GM19463 (cell line): ENCODE results near the gene KIF25.

Experiments used
- ATAC-seq: cut with Tn5 transposase; IDR thresholded peaks from one replicate; pipeline ENCODE4 v1.9.1; 2021; ENCODE audit warnings: mild to moderate bottlenecking, moderate library complexity; ENCODE audit not compliant: unreplicated experiment

The KIF25 gene

GRCh38 chr6:168048724-168049025 lies 51.2 kb downstream of the KIF25 start:
- ATAC-seq = no peak

GRCh38 chr6:168049277-168049676 lies 51.8 kb downstream of the KIF25 start:
- no peak for ATAC-seq

- ATAC-seq = no peak
Measured at GRCh38 chr6:168049706-168050224, 52.3 kb downstream of the KIF25 start.

- no peak for ATAC-seq
Measured at GRCh38 chr6:168050225-168050880, 52.9 kb downstream of the KIF25 start.

GRCh38 chr6:168050881-168051586 lies 53.6 kb downstream of the KIF25 start:
- ATAC-seq = no peak

- no peak for ATAC-seq
Measured at GRCh38 chr6:168051648-168052047, 54.2 kb downstream of the KIF25 start.

GRCh38 chr6:168052291-168052891 lies 54.9 kb downstream of the KIF25 start:
- no peak for ATAC-seq

GRCh38 chr6:168053086-168053956 lies 55.9 kb downstream of the KIF25 start:
- no peak for ATAC-seq

- no peak for ATAC-seq
Measured at GRCh38 chr6:168053957-168054471, 56.5 kb downstream of the KIF25 start.

GRCh38 chr6:168054765-168055560 lies 57.5 kb downstream of the KIF25 start:
- no peak for ATAC-seq

- no peak for ATAC-seq
Measured at GRCh38 chr6:168055696-168056489, 58.4 kb downstream of the KIF25 start.

- ATAC-seq = no peak
Measured at GRCh38 chr6:168056892-168057527, 59.5 kb downstream of the KIF25 start.

GRCh38 chr6:168057836-168058235 lies 60.4 kb downstream of the KIF25 start:
- no peak for ATAC-seq

GRCh38 chr6:168058691-168059551 lies 61.5 kb downstream of the KIF25 start:
- no peak for ATAC-seq

- no peak for ATAC-seq
Measured at GRCh38 chr6:168060521-168060931, 63.1 kb downstream of the KIF25 start.

- no peak for ATAC-seq
Measured at GRCh38 chr6:168061269-168062210, 64.1 kb downstream of the KIF25 start.
